Testis (tissue), 3 donors: ENCODE results near the gene SLC22A23. TPM values are rescaled to one million over a fixed set of nuclear protein-coding genes. Genes with fewer than 3 reads are reported as not detected.

ENCODE experiments used
- DNase-seq: peaks from one replicate; pipeline ENCODE4 v3.0.0-alpha.2; 2019
- H3K27ac ChIP-seq, 2 donors: fragments of 200-600 bp; sonication (generic); one replicate each; pipeline ENCODE4 v1.5.1; 2019
- H3K27me3 ChIP-seq: fragments of 200-600 bp; sonication (generic); one replicate; pipeline ENCODE4 v1.5.1; 2019
- H3K36me3 ChIP-seq: fragments of 200-600 bp; sonication (generic); one replicate; pipeline ENCODE4 v1.5.1; 2017; ENCODE audit warnings: low read depth; ENCODE audit errors: missing control alignments
- H3K4me1 ChIP-seq: fragments of 200-600 bp; sonication (generic); one replicate; pipeline ENCODE4 v1.5.1; 2019
- H3K4me3 ChIP-seq, 2 donors: fragments of 200-600 bp; sonication (generic); one replicate each; pipeline ENCODE4 v1.5.1; 2017 to 2019
- H3K9me3 ChIP-seq: fragments of 200-600 bp; sonication (generic); one replicate; pipeline ENCODE4 v1.5.1; 2017
- POLR2A ChIP-seq: fragments of 450-650 bp; IDR thresholded peaks from one replicate; pipeline ENCODE4 v1.6.1; 2017; ENCODE audit warnings: antibody characterized with exemption, mild to moderate bottlenecking, moderate library complexity
- WGBS, 2 donors: methylation state at CpG; one replicate each; pipeline ENCODE4 v1.1.5; 2018; 5-methylcytosine and 5-hydroxymethylcytosine counted together
- intact Hi-C: fragments of 100-400 bp; cut with DNase I; formaldehyde crosslinking; loops from one replicate; pipeline ENCODE4 v1.15.1; 2023; ENCODE audit warnings: low total_unique reads
- polyA plus RNA-seq: library from polyadenylated mRNA; stranded (reverse); fragments of 350-450 nt; fragmentation: Illumina TruSeq; extraction: RNeasy Lipid Tissue Mini Kit (QIAGEN cat#74804); gene quantifications from one replicate; pipeline ENCODE4 v1.2.3, GENCODE V29; 2014; ENCODE audit warnings: low read depth, low replicate concordance; ENCODE audit not compliant: insufficient read depth
- total RNA-seq, 2 donors: library from RNA; depleted of rRNA; stranded (reverse); fragments of >200 nt; gene quantifications; one replicate each; pipeline ENCODE4 v1.2.3, GENCODE V29; 2016
- TF ChIP-seq, protein P1 (sequence below), 3 experiments: fragments of 450-650 bp in 2 of 3; fragments of 200-600 bp in 1 of 3; sonication (generic) in 1 of 3; IDR thresholded peaks; one replicate each; pipeline ENCODE4 v1.5.1; 2016 to 2019; ENCODE audit warnings: antibody characterized with exemption in 3 of 3, mild to moderate bottlenecking in 2 of 3, moderate library complexity in 1 of 3

Gene SLC22A23
- total and polyA plus RNA-seq, 3 donors from 2014 or later, result 9.0 to 20.9 (median 14.9) TPM

DNA sequence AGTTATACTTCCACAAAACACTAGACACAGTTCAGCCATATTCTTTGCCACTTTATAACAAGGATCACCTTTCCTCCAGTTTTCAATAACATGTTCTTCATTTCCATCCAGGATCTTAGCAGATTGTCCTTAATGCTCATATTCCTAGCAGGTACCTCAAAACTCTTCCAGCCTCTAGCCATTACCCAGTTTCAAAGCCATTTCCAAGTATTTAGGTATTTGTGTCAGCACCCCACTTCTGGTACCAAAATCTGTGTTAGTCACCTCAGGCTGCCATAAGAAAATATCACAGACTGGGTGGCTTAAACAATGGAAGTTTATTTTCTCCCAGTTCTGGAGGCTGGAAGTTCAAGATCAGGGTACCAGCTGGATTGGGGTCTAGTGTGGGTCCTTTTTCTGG lies 23.2 kb upstream of the SLC22A23 start:
- H3K36me3 ChIP-seq, result no peaks in the 10 kb centered on the region
- no peak for TF ChIP-seq POLR2A
- TF ChIP-seq, protein P1, sequence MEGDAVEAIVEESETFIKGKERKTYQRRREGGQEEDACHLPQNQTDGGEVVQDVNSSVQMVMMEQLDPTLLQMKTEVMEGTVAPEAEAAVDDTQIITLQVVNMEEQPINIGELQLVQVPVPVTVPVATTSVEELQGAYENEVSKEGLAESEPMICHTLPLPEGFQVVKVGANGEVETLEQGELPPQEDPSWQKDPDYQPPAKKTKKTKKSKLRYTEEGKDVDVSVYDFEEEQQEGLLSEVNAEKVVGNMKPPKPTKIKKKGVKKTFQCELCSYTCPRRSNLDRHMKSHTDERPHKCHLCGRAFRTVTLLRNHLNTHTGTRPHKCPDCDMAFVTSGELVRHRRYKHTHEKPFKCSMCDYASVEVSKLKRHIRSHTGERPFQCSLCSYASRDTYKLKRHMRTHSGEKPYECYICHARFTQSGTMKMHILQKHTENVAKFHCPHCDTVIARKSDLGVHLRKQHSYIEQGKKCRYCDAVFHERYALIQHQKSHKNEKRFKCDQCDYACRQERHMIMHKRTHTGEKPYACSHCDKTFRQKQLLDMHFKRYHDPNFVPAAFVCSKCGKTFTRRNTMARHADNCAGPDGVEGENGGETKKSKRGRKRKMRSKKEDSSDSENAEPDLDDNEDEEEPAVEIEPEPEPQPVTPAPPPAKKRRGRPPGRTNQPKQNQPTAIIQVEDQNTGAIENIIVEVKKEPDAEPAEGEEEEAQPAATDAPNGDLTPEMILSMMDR (IDR thresholded peaks at IDR 0.05), result no peak
- intact Hi-C loops, result no loop called here

DNA sequence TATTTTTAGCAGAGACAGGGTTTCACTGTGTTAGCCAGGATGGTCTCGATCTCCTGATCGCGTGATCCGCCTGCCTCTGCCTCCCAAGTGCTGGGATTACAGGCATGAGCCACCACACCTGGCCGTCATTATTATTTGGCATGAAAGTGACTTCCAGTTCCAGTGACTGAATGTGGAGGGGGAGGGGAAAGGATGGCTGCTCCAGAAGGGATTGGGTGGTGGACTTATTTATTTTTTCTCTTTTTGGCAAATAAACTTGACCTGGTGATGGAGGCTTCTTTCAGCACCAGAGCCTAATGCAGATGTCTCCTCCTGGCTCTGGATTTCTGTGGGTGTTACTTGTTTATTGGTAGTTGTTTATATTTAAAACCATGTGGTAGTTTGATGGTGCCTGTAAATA lies 16.9 kb upstream of the SLC22A23 start:
- Histone ChIP-seq H3K27me3 (no peaks in the 10 kb centered on the region), H3K4me1 (peaks cover 3% of the 10 kb centered on the region), H3K27ac (no peak overlapping the region), H3K4me3 (no peak overlapping the region), H3K9me3 (no peaks in the 10 kb centered on the region), H3K36me3 (no peaks in the 10 kb centered on the region)
- TF ChIP-seq POLR2A, result no peak
- TF ChIP-seq, protein P1 (IDR thresholded peaks at IDR 0.05), result no peak
- no peak for DNase-seq
- intact Hi-C loops, result no loop called here
- 84 to 93% methylated on average over 5 of the region's 5 CpGs for WGBS, 2 donors

More for the DNA sequence above, 23.2 kb upstream of the SLC22A23 start:
- H3K4me1 ChIP-seq, result peaks cover 2% of the 10 kb centered on the region
- no peak overlapping the region for H3K27ac ChIP-seq
- H3K9me3 ChIP-seq, result no peaks in the 10 kb centered on the region
- no peaks in the 10 kb centered on the region for H3K27me3 ChIP-seq
- no peak overlapping the region for H3K4me3 ChIP-seq
- no peak for DNase-seq

DNA sequence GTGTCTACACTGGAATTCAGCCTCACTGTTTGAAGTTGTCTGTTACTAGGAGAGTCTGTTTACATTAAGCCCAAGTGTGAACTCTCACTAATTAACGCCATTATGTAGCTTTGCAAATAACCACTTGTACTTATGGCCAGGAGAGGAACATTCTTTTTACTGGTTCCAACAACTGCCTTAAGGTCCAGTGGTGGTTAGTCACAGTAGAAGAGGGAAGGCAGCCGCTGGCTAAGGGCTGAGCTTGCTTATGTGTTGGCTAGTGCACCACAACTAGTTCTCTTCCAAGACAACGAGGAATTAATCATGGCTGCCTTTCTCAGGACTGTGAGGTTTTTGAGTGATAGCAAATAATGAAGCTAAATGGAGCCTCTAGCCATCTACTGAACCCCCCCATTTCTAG lies 14.9 kb upstream of the SLC22A23 start:
- intact Hi-C loops, result no loop called here
- DNase-seq, result no peak
- H3K36me3 ChIP-seq, result no peaks in the 10 kb centered on the region
- no peak overlapping the region for H3K27ac ChIP-seq
- TF ChIP-seq, protein P1 (IDR thresholded peaks at IDR 0.05), result no peak
- TF ChIP-seq POLR2A, result no peak
- no peaks in the 10 kb centered on the region for H3K9me3 ChIP-seq
- no peaks in the 10 kb centered on the region for H3K27me3 ChIP-seq
- WGBS, 2 donors, result 90 to 95% methylated on average over 3 of the region's 3 CpGs
- no peak overlapping the region for H3K4me3 ChIP-seq
- peaks cover 3% of the 10 kb centered on the region for H3K4me1 ChIP-seq

DNA sequence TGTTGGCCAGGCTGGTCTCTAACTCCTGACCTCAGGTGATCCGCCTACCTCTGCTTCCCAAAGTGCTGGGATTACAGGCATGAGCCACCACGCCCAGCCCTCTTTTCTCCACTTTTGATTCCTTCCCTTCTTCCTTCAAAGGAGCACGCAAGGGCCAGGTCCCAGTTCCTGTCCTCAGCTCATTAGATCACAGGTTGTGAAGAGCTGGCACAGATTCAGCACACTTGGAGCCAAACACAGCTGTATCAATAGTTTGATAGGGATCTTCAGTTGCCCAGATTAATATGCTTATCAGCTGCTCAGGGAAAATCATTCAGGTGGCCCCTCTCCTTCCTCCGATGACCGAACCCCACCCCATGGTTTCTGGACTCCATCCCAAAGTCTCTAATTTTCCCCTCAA lies 14.4 kb upstream of the SLC22A23 start:
- 93 to 96% methylated on average over 5 of the region's 5 CpGs for WGBS, 2 donors
- H3K9me3 ChIP-seq, result no peaks in the 10 kb centered on the region
- H3K36me3 ChIP-seq, result no peaks in the 10 kb centered on the region
- peaks cover 3% of the 10 kb centered on the region for H3K4me1 ChIP-seq
- intact Hi-C loops, result no loop called here
- no peaks in the 10 kb centered on the region for H3K27me3 ChIP-seq
- DNase-seq, result no peak
- H3K27ac ChIP-seq, result no peak overlapping the region
- H3K4me3 ChIP-seq, result no peak overlapping the region
- TF ChIP-seq, protein P1 (IDR thresholded peaks at IDR 0.05), result no peak
- no peak for TF ChIP-seq POLR2A

DNA sequence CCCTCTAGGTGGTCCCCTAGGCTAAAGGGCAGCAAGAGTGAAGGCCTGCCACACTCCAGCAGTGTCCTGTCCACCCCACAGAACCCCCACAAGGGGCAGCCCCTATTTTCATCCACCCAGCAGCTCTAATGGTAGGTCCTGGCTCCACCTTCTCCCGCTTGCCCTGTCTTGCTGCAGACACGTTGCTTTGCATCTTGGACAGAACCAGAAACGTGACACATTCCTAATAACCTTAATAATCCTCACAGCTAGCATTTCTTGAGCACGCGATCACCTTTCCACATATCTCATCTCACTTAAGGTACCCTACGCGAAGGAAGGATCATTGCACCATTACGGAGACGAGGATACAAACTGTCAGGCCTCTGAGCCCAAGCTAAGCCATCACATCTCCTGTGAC lies 11.7 kb upstream of the SLC22A23 start:
- Histone ChIP-seq H3K36me3 (no peaks in the 10 kb centered on the region), H3K9me3 (no peaks in the 10 kb centered on the region), H3K27me3 (no peaks in the 10 kb centered on the region), H3K4me1 (no peaks in the 10 kb centered on the region), H3K27ac (no peak overlapping the region), H3K4me3 (no peak overlapping the region)
- 89 to 96% methylated on average over 9 of the region's 9 CpGs for WGBS, 2 donors
- intact Hi-C loops, result no loop called here
- TF ChIP-seq POLR2A, result no peak
- TF ChIP-seq, protein P1 (IDR thresholded peaks at IDR 0.05), result no peak
- DNase-seq, result no peak
